HEK293 (cell line): ENCODE data around the gene PPM1G.

Experiments
- CTCF ChIA-PET: fragments of 350-600 bp; formaldehyde crosslinking; extraction: SDS; loops from one replicate; lab custom pipeline; 2021; ENCODE audit warnings: antibody characterized with exemption; lab: Yijun Ruan, JAX
- POLR2A ChIA-PET: fragments of 300-600 bp; formaldehyde crosslinking; extraction: SDS; loops from one replicate; lab custom pipeline; 2020; ENCODE audit warnings: antibody characterized with exemption, inconsistent platforms; lab: Yijun Ruan, JAX
- H3K27ac ChIP-seq: fragments of 200-500 bp; sonication (Bioruptor generic); 2 replicates; pipeline ENCODE4 v1.5.1; 2014; ENCODE audit warnings: low read depth, low read length, control low read depth, inconsistent platforms; ENCODE audit errors: extremely low read depth
- H3K36me3 ChIP-seq, 2 experiments: fragments of 200-500 bp in 1 of 2; sonication (Bioruptor generic) in 1 of 2; 1 replicate in 1 of 2; 2 replicates in 1 of 2; pipeline ENCODE4 v1.5.1; 2014 to 2017; ENCODE audit warnings: inconsistent platforms in 2 of 2, low read length in 2 of 2; ENCODE audit not compliant: control insufficient read depth in 2 of 2, insufficient read depth in 1 of 2
- H3K4me1 ChIP-seq: fragments of 200-500 bp; sonication (Bioruptor generic); 2 replicates; pipeline ENCODE4 v1.5.1; 2014; ENCODE audit warnings: mild to moderate bottlenecking, low read length, inconsistent platforms; ENCODE audit not compliant: control insufficient read depth, insufficient read depth
- H3K4me3 ChIP-seq: 2 replicates; pipeline ENCODE4 v1.5.1; 2011; ENCODE audit warnings: low read depth, mild to moderate bottlenecking, control low read depth, low read length, moderate library complexity
- H3K9me3 ChIP-seq: fragments of 200-500 bp; sonication (Bioruptor generic); 2 replicates; pipeline ENCODE4 v1.5.1; 2014; ENCODE audit warnings: low read depth, low read length, inconsistent platforms; ENCODE audit not compliant: control insufficient read depth, insufficient read depth
- ATF2 ChIP-seq: fragments of 450-650 bp; formaldehyde crosslinking; IDR thresholded peaks from 2 replicates; pipeline ENCODE4 v1.5.1; 2016; ENCODE audit warnings: missing biosample characterization, missing genetic modification characterization, low read depth
- CTCF ChIP-seq: fragments of 450-650 bp; formaldehyde crosslinking; IDR thresholded peaks from 2 replicates; pipeline ENCODE4 v1.5.1; 2016; ENCODE audit warnings: missing biosample characterization, missing genetic modification characterization
- IKZF3 ChIP-seq: fragments of 450-650 bp; IDR thresholded peaks from 2 replicates; pipeline ENCODE4 v1.5.0; 2018; ENCODE audit warnings: missing biosample characterization, mild to moderate bottlenecking, missing genetic modification characterization, moderate library complexity
- INSM2 ChIP-seq: fragments of 450-650 bp; formaldehyde crosslinking; IDR thresholded peaks from 2 replicates; pipeline ENCODE4 v1.5.1; 2016; ENCODE audit warnings: missing biosample characterization, missing genetic modification characterization
- PATZ1 ChIP-seq: fragments of 450-650 bp; formaldehyde crosslinking; IDR thresholded peaks from 2 replicates; pipeline ENCODE4 v1.5.1; 2016; ENCODE audit warnings: missing biosample characterization, missing genetic modification characterization
- SALL2 ChIP-seq: fragments of 450-650 bp; formaldehyde crosslinking; IDR thresholded peaks from 2 replicates; pipeline ENCODE4 v1.5.0; 2017; ENCODE audit warnings: missing biosample characterization, mild to moderate bottlenecking, missing genetic modification characterization, borderline replicate concordance
- YY2 ChIP-seq: fragments of 450-650 bp; formaldehyde crosslinking; IDR thresholded peaks from 2 replicates; pipeline ENCODE4 v1.5.1; 2016; ENCODE audit warnings: missing biosample characterization, missing genetic modification characterization
- ZBTB17 ChIP-seq: fragments of 450-650 bp; formaldehyde crosslinking; IDR thresholded peaks from 2 replicates; pipeline ENCODE4 v1.5.1; 2016; ENCODE audit warnings: missing biosample characterization, missing genetic modification characterization
- ZBTB8A ChIP-seq: fragments of 450-650 bp; formaldehyde crosslinking; IDR thresholded peaks from 2 replicates; pipeline ENCODE4 v1.5.1; 2016; ENCODE audit warnings: missing biosample characterization, missing genetic modification characterization
- ZNF239 ChIP-seq: fragments of 450-650 bp; formaldehyde crosslinking; IDR thresholded peaks from 2 replicates; pipeline ENCODE4 v1.5.1; 2016; ENCODE audit warnings: missing biosample characterization, missing genetic modification characterization
- ZNF335 ChIP-seq: fragments of 450-650 bp; formaldehyde crosslinking; conservative IDR thresholded peaks from 2 replicates; pipeline ENCODE4 v1.5.1; 2016; ENCODE audit warnings: missing biosample characterization, missing genetic modification characterization
- ZNF354C ChIP-seq: fragments of 450-650 bp; formaldehyde crosslinking; IDR thresholded peaks from 2 replicates; pipeline ENCODE4 v1.5.1; 2016; ENCODE audit warnings: missing biosample characterization, missing genetic modification characterization, low read depth, borderline replicate concordance
- ZNF423 ChIP-seq: fragments of 450-650 bp; formaldehyde crosslinking; IDR thresholded peaks from 2 replicates; pipeline ENCODE4 v1.5.1; 2016; ENCODE audit warnings: missing biosample characterization, missing genetic modification characterization
- ZNF501 ChIP-seq: fragments of 450-650 bp; formaldehyde crosslinking; IDR thresholded peaks from 2 replicates; pipeline ENCODE4 v1.5.1; 2016; ENCODE audit warnings: missing biosample characterization, missing genetic modification characterization
- ZNF560 ChIP-seq: fragments of 450-650 bp; formaldehyde crosslinking; IDR thresholded peaks from 2 replicates; pipeline ENCODE4 v1.5.1; 2017; ENCODE audit warnings: missing biosample characterization, missing genetic modification characterization, borderline replicate concordance
- ZNF792 ChIP-seq: fragments of 450-650 bp; formaldehyde crosslinking; IDR thresholded peaks from 2 replicates; pipeline ENCODE4 v1.5.1; 2016; ENCODE audit warnings: missing biosample characterization, missing genetic modification characterization
- ZNF830 ChIP-seq: fragments of 450-650 bp; IDR thresholded peaks from 2 replicates; pipeline ENCODE4 v1.5.0; 2018; ENCODE audit warnings: missing biosample characterization, missing genetic modification characterization, low read depth, mild to moderate bottlenecking, moderate library complexity
- TF ChIP-seq, protein P1 (sequence below): sonication (generic); formaldehyde crosslinking; IDR thresholded peaks from 2 replicates; pipeline ENCODE4 v1.8.1; 2022; ENCODE audit warnings: mild to moderate bottlenecking, moderate library complexity, missing genetic modification reagents
- TF ChIP-seq, protein P2 (sequence below): fragments of 450-650 bp; formaldehyde crosslinking; IDR thresholded peaks from 2 replicates; pipeline ENCODE4 v1.5.1; 2017; ENCODE audit warnings: missing biosample characterization, missing genetic modification characterization

PPM1G gene

DNA sequence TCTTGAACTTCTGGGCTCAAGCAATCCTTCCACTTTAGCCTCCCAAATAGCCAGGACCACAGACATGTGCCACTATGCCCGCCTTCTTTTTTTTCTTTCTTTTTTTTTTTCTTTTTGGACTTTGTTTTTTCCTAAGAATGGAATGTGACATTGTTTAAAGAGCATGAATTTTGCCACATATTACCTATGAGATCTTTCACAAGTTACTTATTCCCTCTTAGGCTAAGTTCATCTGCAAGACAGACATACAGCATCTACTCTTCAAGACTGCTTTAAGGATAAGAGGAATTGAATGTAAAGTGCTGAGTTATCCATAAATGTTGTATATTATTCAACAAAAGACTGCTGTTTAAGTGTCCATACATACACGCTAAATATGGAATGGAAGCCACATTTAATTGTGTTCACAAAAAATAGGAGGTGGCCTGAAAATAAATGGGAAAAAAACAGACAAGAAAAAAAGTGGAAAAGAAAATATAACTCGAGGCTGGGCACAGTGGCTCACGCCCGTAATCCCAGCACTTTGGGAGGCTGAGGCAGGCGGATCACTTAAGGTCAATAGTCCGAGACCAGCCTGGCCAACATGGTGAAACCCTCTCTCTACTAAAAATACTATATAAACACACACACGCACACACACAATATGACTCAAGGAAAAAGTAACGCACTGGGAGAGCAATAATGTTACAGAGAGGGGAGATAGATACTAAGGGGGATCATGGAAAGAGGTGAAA lies 3.2 kb upstream of the PPM1G start:
- Histone ChIP-seq H3K9me3 (no peaks in the 10 kb centered on the region), H3K4me1 (peaks cover 5% of the 10 kb centered on the region; the same call in 1 of the 2 replicates), H3K36me3 (peaks cover 0 to 2% of the 10 kb centered on the region in 2 experiments; a peak in 2 of 3 replicates), H3K27ac (no peak overlapping the region), H3K4me3 (no peak overlapping the region)
- CTCF ChIA-PET: no interaction called here
- POLR2A ChIA-PET: no interaction called here
- TF ChIP-seq ZNF354C (tag by site-specific recombination) (no peak), PATZ1 (no peak), INSM2 (tag by site-specific recombination) (no peak), ZBTB17 (tag by site-specific recombination) (no peak), SALL2 (no peak)

GRCh38 chr2:27408601-27409320 lies 630 bp downstream of the PPM1G start:
- H3K4me1 ChIP-seq: peaks cover 9% of the 10 kb centered on the region; the same call in 1 of the 2 replicates
- POLR2A ChIA-PET: interaction anchor here (0.6 to 3.4 kb wide), 16 partner anchors 12 to 337 kb away, joined by 3 to 56 read pairs (median 4); partner anchors contain the start of genes CCDC121, EIF2B4, GPN1 and GTF3C2
- no peaks in the 10 kb centered on the region for H3K9me3 ChIP-seq
- peaks cover 19 to 26% of the 10 kb centered on the region in 2 experiments; a peak in 2 of 3 replicates for H3K36me3 ChIP-seq
- CTCF ChIA-PET: interaction anchor here (0.6 to 4.2 kb wide), 11 partner anchors 8 to 988 kb away, joined by 3 to 17 read pairs (median 4); partner anchors contain the start of gene NRBP1
- peak overlapping the region; percentile 96 for H3K27ac ChIP-seq
- peak overlapping the region; percentile 98 for H3K4me3 ChIP-seq
- no peak for TF ChIP-seq ZNF239 (tag by site-specific recombination)
- TF ChIP-seq ZNF560 (tag by site-specific recombination): no peak
- TF ChIP-seq, protein P1, sequence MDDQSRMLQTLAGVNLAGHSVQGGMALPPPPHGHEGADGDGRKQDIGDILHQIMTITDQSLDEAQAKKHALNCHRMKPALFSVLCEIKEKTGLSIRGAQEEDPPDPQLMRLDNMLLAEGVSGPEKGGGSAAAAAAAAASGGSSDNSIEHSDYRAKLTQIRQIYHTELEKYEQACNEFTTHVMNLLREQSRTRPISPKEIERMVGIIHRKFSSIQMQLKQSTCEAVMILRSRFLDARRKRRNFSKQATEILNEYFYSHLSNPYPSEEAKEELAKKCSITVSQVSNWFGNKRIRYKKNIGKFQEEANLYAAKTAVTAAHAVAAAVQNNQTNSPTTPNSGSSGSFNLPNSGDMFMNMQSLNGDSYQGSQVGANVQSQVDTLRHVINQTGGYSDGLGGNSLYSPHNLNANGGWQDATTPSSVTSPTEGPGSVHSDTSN: no peak; the same call in 1 of the 2 replicates
- no peak for TF ChIP-seq ZNF830 (tag by site-specific recombination)
- no peak for TF ChIP-seq IKZF3 (tag by site-specific recombination)
- peak; percentile 44; the same call in 1 of the 2 replicates for TF ChIP-seq CTCF (tag by site-specific recombination)
- TF ChIP-seq YY2 (tag by site-specific recombination): no peak; the same call in none of the 2 replicates
- no peak for TF ChIP-seq ZNF423
- TF ChIP-seq ZNF501 (tag by site-specific recombination): peak; percentile 15; the same call in 1 of the 2 replicates
- TF ChIP-seq ATF2 (tag by site-specific recombination): no peak
- peak; percentile 73; the same call in 1 of the 2 replicates for TF ChIP-seq ZNF335 (tag by site-specific recombination)
- TF ChIP-seq ZNF792: no peak
- TF ChIP-seq, protein P2, sequence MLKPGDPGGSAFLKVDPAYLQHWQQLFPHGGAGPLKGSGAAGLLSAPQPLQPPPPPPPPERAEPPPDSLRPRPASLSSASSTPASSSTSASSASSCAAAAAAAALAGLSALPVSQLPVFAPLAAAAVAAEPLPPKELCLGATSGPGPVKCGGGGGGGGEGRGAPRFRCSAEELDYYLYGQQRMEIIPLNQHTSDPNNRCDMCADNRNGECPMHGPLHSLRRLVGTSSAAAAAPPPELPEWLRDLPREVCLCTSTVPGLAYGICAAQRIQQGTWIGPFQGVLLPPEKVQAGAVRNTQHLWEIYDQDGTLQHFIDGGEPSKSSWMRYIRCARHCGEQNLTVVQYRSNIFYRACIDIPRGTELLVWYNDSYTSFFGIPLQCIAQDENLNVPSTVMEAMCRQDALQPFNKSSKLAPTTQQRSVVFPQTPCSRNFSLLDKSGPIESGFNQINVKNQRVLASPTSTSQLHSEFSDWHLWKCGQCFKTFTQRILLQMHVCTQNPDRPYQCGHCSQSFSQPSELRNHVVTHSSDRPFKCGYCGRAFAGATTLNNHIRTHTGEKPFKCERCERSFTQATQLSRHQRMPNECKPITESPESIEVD: no peak
- TF ChIP-seq ZBTB8A (tag by site-specific recombination): peak; percentile 46; the same call in 1 of the 2 replicates
